GM19395 (cell line): ENCODE measurements around the gene PTOV1.

Experiments used
- ATAC-seq: cut with Tn5 transposase; IDR thresholded peaks from one replicate; pipeline ENCODE4 v1.9.1; 2021; ENCODE audit warnings: mild to moderate bottlenecking, moderate library complexity; ENCODE audit not compliant: unreplicated experiment

The PTOV1 gene

GRCh38 chr19:49850487-49851342 is at the start of gene PTOV1:
Gene PTOV1 (plus strand): TSS chr19:49851159.
- peak; percentile 74 for ATAC-seq

GRCh38 chr19:49801401-49801888 is 49.5 kb upstream of the PTOV1 start:
- ATAC-seq = no peak

GRCh38 chr19:49801966-49802661 is 48.8 kb upstream of the PTOV1 start:
- no peak for ATAC-seq

GRCh38 chr19:49802836-49803528 is 48.0 kb upstream of the PTOV1 start:
- ATAC-seq = no peak

- no peak for ATAC-seq
Measured at GRCh38 chr19:49803529-49803856, 47.5 kb upstream of the PTOV1 start.

- no peak for ATAC-seq
Measured at GRCh38 chr19:49805822-49806619, 44.9 kb upstream of the PTOV1 start.

GRCh38 chr19:49806620-49806959 is 44.4 kb upstream of the PTOV1 start:
- no peak for ATAC-seq

- no peak for ATAC-seq
Measured at GRCh38 chr19:49807058-49807903, 43.7 kb upstream of the PTOV1 start.

GRCh38 chr19:49807904-49808675 is 42.9 kb upstream of the PTOV1 start:
- no peak for ATAC-seq

- no peak for ATAC-seq
Measured at GRCh38 chr19:49808711-49809159, 42.2 kb upstream of the PTOV1 start.

- ATAC-seq = no peak
Measured at GRCh38 chr19:49809160-49809940, 41.6 kb upstream of the PTOV1 start.

- ATAC-seq = no peak
Measured at GRCh38 chr19:49809941-49810389, 41.0 kb upstream of the PTOV1 start.

GRCh38 chr19:49811328-49811727 is 39.6 kb upstream of the PTOV1 start:
- no peak for ATAC-seq

- no peak for ATAC-seq
Measured at GRCh38 chr19:49812452-49812996, 38.4 kb upstream of the PTOV1 start.

- ATAC-seq = peak; percentile 67
Measured at GRCh38 chr19:49812997-49813861, 37.7 kb upstream of the PTOV1 start, which contains the start of gene FUZ. Gene FUZ (minus strand): TSS chr19:49813292. CDS start chr19:49813106, 186 bp downstream.

- ATAC-seq = no peak
Measured at GRCh38 chr19:49814010-49814409, 36.9 kb upstream of the PTOV1 start.

GRCh38 chr19:49816590-49816989 is 34.4 kb upstream of the PTOV1 start:
- no peak for ATAC-seq
